Endothelial cell of umbilical vein (primary cell): ENCODE measurements around the gene JMJD6. TPM values are rescaled to one million over a fixed set of nuclear protein-coding genes. Genes with fewer than 3 reads are reported as not detected.

ENCODE experiments used
- BruUV-seq: library from RNA; stranded (reverse); fragments of 400-500 nt; replicated peaks from 2 replicates; lab custom pipeline; 2021; lab: Mats Ljungman, UMichigan
- CTCF ChIA-PET: fragments of 300-600, 350-600 bp; sonication (Branson Sonifier 250); formaldehyde crosslinking; loops from one replicate; lab custom pipeline; 2021; ENCODE audit warnings: antibody characterized with exemption, inconsistent platforms; lab: Charles Lee
- POLR2A ChIA-PET: fragments of 300-600, 350-600 bp; sonication (Branson Sonifier 250); formaldehyde crosslinking; loops from one replicate; lab custom pipeline; 2021; ENCODE audit warnings: antibody characterized with exemption, inconsistent platforms; lab: Charles Lee
- DNase-seq: peaks from one replicate; pipeline ENCODE4 v3.0.0-alpha.2; 2011; ENCODE audit warnings: low read depth, low spot score
- FAIRE-seq: peaks from 2 replicates; lab custom pipeline; 2011; peaks lifted over from hg19 to GRCh38; lab: Jason Lieb, UNC
- H2AFZ ChIP-seq: 2 replicates; pipeline ENCODE4 v1.6.0; 2012; ENCODE audit warnings: low read depth, low read length, control low read depth, inconsistent platforms
- H3K27ac ChIP-seq: 2 replicates; pipeline ENCODE4 v1.5.1; 2011; ENCODE audit warnings: low read depth, mild to moderate bottlenecking, control low read depth, low read length, moderate library complexity; ENCODE audit not compliant: insufficient read depth
- H3K27me3 ChIP-seq, 2 experiments: 2 replicates each; pipeline versions ENCODE4 v1.6.0 to v1.6.1; 2011; ENCODE audit warnings: low read length in 2 of 2, mixed read lengths in 1 of 2; ENCODE audit not compliant: control insufficient read depth in 2 of 2, insufficient read depth in 2 of 2
- H3K36me3 ChIP-seq, 2 experiments: 2 replicates in 1 of 2; 3 replicates in 1 of 2; pipeline ENCODE4 v1.5.1; 2011; ENCODE audit warnings: low read length in 2 of 2, mild to moderate bottlenecking in 1 of 2, moderate library complexity in 1 of 2; ENCODE audit not compliant: control insufficient read depth in 2 of 2, insufficient read depth in 2 of 2; ENCODE audit errors: extremely low read depth in 1 of 2
- H3K4me1 ChIP-seq: 3 replicates; pipeline ENCODE4 v1.5.1; 2011; ENCODE audit warnings: mild to moderate bottlenecking, low read length; ENCODE audit not compliant: control insufficient read depth, insufficient read depth; ENCODE audit errors: extremely low read depth
- H3K4me2 ChIP-seq: 2 replicates; pipeline ENCODE4 v1.6.1; 2011; ENCODE audit warnings: low read length, control low read depth, mixed read lengths; ENCODE audit not compliant: insufficient read depth
- H3K4me3 ChIP-seq, 3 experiments: fragments of 200-600 bp in 1 of 3; sonication (generic), shearing (Covaris generic) in 1 of 3; replicated peaks in 1 of 3; 2 replicates each; pipeline ENCODE4 v1.5.1; 2011 to 2016; ENCODE audit warnings: control low read depth in 3 of 3, low read length in 3 of 3, mild to moderate bottlenecking in 2 of 3, inconsistent platforms in 1 of 3, low read depth in 1 of 3, moderate library complexity in 1 of 3; ENCODE audit not compliant: insufficient read depth in 1 of 3
- H3K79me2 ChIP-seq: 2 replicates; pipeline ENCODE4 v1.6.0; 2012; ENCODE audit warnings: low read length, inconsistent platforms; ENCODE audit not compliant: control insufficient read depth, insufficient read depth
- H3K9ac ChIP-seq: replicated peaks from 2 replicates; pipeline ENCODE3; 2011; ENCODE audit warnings: low read length, control low read depth; ENCODE audit not compliant: insufficient read depth; ENCODE audit errors: extremely low read depth
- H3K9me1 ChIP-seq: replicated peaks from 3 replicates; pipeline ENCODE4 v1.6.0; 2011; ENCODE audit warnings: mild to moderate bottlenecking, low read length; ENCODE audit not compliant: control insufficient read depth, insufficient read depth; ENCODE audit errors: extremely low read depth
- H3K9me3 ChIP-seq: replicated peaks from 2 replicates; pipeline ENCODE4 v1.5.1; 2012; ENCODE audit warnings: low read length, inconsistent platforms; ENCODE audit not compliant: control insufficient read depth, insufficient read depth
- H4K20me1 ChIP-seq: replicated peaks from 2 replicates; pipeline ENCODE3; 2011; ENCODE audit warnings: mild to moderate bottlenecking, low read length; ENCODE audit not compliant: control insufficient read depth, insufficient read depth; ENCODE audit errors: extremely low read depth
- EZH2 ChIP-seq: IDR thresholded peaks from 2 replicates; pipeline ENCODE4 v1.6.1; 2012; ENCODE audit warnings: borderline replicate concordance, low read depth, mild to moderate bottlenecking, moderate library complexity, low read length, inconsistent platforms; ENCODE audit not compliant: severe bottlenecking
- FOS ChIP-seq: IDR thresholded peaks from 2 replicates; pipeline ENCODE4 v1.6.1; 2011; ENCODE audit warnings: mild to moderate bottlenecking, low read length, moderate library complexity, borderline replicate concordance; ENCODE audit not compliant: insufficient read depth
- GATA2 ChIP-seq: IDR thresholded peaks from 2 replicates; pipeline ENCODE4 v1.7.0; 2011; ENCODE audit warnings: low read depth, mild to moderate bottlenecking, moderate library complexity, mixed read lengths, low read length; ENCODE audit not compliant: insufficient read length, insufficient read depth
- JUN ChIP-seq: IDR thresholded peaks from 2 replicates; pipeline ENCODE4 v1.6.1; 2011; ENCODE audit warnings: borderline replicate concordance, low read depth; ENCODE audit not compliant: insufficient read length, insufficient read depth
- MYC ChIP-seq: IDR thresholded peaks from one replicate; pipeline ENCODE4 v1.6.1; 2011; ENCODE audit warnings: mild to moderate bottlenecking, low read depth, low read length
- POLR2A ChIP-seq: IDR thresholded peaks from 2 replicates; pipeline ENCODE4 v1.6.1; 2012; ENCODE audit warnings: low read depth, mild to moderate bottlenecking, control low read depth, low read length
- POLR2AphosphoS5 ChIP-seq: IDR thresholded peaks from 2 replicates; pipeline ENCODE4 v1.6.1; 2012; ENCODE audit warnings: low read depth, mild to moderate bottlenecking, control low read depth, low read length, moderate library complexity; ENCODE audit not compliant: insufficient read depth
- dilution Hi-C: fragments of 300-500 bp; cut with MboI; formaldehyde crosslinking; loops from one replicate; pipeline ENCODE4 v1.15.0; 2019; ENCODE audit warnings: low sequenced_read_pairs; ENCODE audit not compliant: extremely low pct_ligation_motif_present
- intact Hi-C: fragments of 100-400 bp; cut with micrococcal nuclease; formaldehyde crosslinking; loops from one replicate; pipeline ENCODE4 v1.10.0; 2022
- polyA plus RNA-seq, 4 experiments: library from polyadenylated mRNA; depleted of rRNA in 3 of 4; stranded (reverse) in 3 of 4; unstranded in 1 of 4; fragments of >200 nt; gene quantifications; 2 replicates each; pipeline versions ENCODE4 v1.2.1 to v1.2.3, GENCODE V29; 2011 to 2012; ENCODE audit warnings: missing spikeins in 1 of 4
- total RNA-seq: library from RNA; stranded (reverse); gene quantifications from 2 replicates; pipeline ENCODE4 v1.2.3, GENCODE V29; 2021
- TF ChIP-seq, protein P1 (sequence below), 2 donors: IDR thresholded peaks; 1 replicate in 1 of 2; 2 replicates in 1 of 2; pipeline ENCODE4 v1.5.1; 2011; ENCODE audit warnings: low read length in 2 of 2, mild to moderate bottlenecking in 2 of 2, moderate library complexity in 2 of 2, control low read depth in 1 of 2, inconsistent platforms in 1 of 2, low read depth in 1 of 2; ENCODE audit not compliant: insufficient read depth in 1 of 2; ENCODE audit errors: extremely low read depth in 1 of 2
- TF ChIP-seq, protein P2 (sequence below): IDR thresholded peaks from 2 replicates; pipeline ENCODE4 v1.6.1; 2011; ENCODE audit not compliant: insufficient read depth, insufficient read length

Gene JMJD6
- total and polyA plus RNA-seq, 2 donors (not counting 3 experiments of a cell fraction or from before 2014, with no cell fraction given): 19.8 to 36.6 TPM

DNA sequence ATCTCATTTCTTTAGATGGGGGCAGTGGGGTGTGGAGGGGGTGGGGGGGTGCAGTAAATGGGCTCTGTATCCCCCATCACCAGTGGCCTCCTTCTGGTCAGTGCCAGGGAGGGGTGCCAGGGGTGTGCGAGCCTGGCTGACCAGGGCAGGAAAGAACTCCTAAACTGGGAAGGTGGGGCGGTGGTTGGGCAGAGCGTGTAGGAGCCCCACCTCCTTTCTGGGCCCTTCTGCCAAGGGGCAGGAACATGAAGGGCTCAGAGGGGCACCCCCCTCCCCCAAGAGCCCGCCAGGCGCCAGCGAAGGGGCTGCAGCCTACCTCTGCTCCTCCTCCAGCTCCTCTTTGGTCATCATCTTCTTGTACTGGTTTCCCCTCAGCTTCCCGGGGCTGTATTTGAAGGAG, 41.6 kb downstream of the JMJD6 start:
- H3K9me1 ChIP-seq: no peaks in the 10 kb centered on the region
- dilution Hi-C loops: no loop called here
- H2AFZ ChIP-seq: no peak overlapping the region
- peaks cover 14% of the 10 kb centered on the region for H3K4me1 ChIP-seq
- CTCF ChIA-PET: interaction anchor here (0.9 to 1.4 kb wide), 2 partner anchors 13 to 26 kb away, joined by 3 read pairs; no protein-coding TSS in a partner anchor
- FAIRE-seq (no peak), DNase-seq (no peak)
- H4K20me1 ChIP-seq: no peaks in the 10 kb centered on the region
- POLR2A ChIA-PET: no interaction called here
- H3K79me2 ChIP-seq: no peaks in the 10 kb centered on the region
- H3K4me3 ChIP-seq: no peak overlapping the region
- H3K4me2 ChIP-seq: no peak overlapping the region
- H3K27me3 ChIP-seq: no peaks in the 10 kb centered on the region
- H3K27ac ChIP-seq: no peak overlapping the region
- no TSS peak for BruUV-seq
- TF ChIP-seq POLR2A: no peak
- TF ChIP-seq JUN: no peak
- no peak for TF ChIP-seq POLR2AphosphoS5
- TF ChIP-seq EZH2: no peak
- TF ChIP-seq, protein P1, sequence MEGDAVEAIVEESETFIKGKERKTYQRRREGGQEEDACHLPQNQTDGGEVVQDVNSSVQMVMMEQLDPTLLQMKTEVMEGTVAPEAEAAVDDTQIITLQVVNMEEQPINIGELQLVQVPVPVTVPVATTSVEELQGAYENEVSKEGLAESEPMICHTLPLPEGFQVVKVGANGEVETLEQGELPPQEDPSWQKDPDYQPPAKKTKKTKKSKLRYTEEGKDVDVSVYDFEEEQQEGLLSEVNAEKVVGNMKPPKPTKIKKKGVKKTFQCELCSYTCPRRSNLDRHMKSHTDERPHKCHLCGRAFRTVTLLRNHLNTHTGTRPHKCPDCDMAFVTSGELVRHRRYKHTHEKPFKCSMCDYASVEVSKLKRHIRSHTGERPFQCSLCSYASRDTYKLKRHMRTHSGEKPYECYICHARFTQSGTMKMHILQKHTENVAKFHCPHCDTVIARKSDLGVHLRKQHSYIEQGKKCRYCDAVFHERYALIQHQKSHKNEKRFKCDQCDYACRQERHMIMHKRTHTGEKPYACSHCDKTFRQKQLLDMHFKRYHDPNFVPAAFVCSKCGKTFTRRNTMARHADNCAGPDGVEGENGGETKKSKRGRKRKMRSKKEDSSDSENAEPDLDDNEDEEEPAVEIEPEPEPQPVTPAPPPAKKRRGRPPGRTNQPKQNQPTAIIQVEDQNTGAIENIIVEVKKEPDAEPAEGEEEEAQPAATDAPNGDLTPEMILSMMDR (IDR thresholded peaks at IDR 0.05; ENCODE audit: extremely low read depth in 1 of 2, insufficient read depth in 1 of 2, low read depth in 1 of 2, low read length in 2 of 2): no peak
- TF ChIP-seq GATA2: no peak
- TF ChIP-seq, protein P2, sequence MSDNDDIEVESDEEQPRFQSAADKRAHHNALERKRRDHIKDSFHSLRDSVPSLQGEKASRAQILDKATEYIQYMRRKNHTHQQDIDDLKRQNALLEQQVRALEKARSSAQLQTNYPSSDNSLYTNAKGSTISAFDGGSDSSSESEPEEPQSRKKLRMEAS: no peak
- TF ChIP-seq FOS: no peak
- no peak for TF ChIP-seq MYC
- no peaks in the 10 kb centered on the region for H3K9me3 ChIP-seq
- no peak overlapping the region for H3K9ac ChIP-seq
- peaks cover 0 to 7% of the 10 kb centered on the region in 2 experiments for H3K36me3 ChIP-seq
- intact Hi-C loops: no loop called here
